Measurements from ENCODE around the gene CMTM6. TPM values are rescaled to one million over a fixed set of nuclear protein-coding genes. Genes with fewer than 3 reads are reported as not detected.

Gene CMTM6
- total and polyA plus RNA-seq, 4 donors, result 19.0 to 32.1 (median 25.9) TPM

GRCh38 chr3:32456429-32457130, 46.1 kb downstream of the CMTM6 start:
- 90 to 92% methylated on average over 11 of the region's 11 CpGs for WGBS, 2 donors
- ATAC-seq (ENCODE audit: low FRiP score) (peak; percentile 44), DNase-seq (no peak)
- no peaks in the 10 kb centered on the region for H3K4me1 ChIP-seq (ENCODE audit: control insufficient read depth in 1 of 2, insufficient read depth in 2 of 2, low read length in 2 of 2)
- H3K27ac ChIP-seq (ENCODE audit: low read depth in 1 of 2, low read length in 2 of 2), result no peak overlapping the region
- intact Hi-C loops (cut with DNase I), result no loop called here
- no peak overlapping the region for H3K4me3 ChIP-seq (ENCODE audit: low read length in 2 of 2)
- H3K9me3 ChIP-seq (ENCODE audit: control insufficient read depth, low read length), result no peaks in the 10 kb centered on the region
- H3K27me3 ChIP-seq (ENCODE audit: control insufficient read depth in 1 of 2, insufficient read depth in 2 of 2, low read length in 1 of 2), result no peaks in the 10 kb centered on the region
- H3K36me3 ChIP-seq (ENCODE audit: control insufficient read depth in 1 of 2, insufficient read depth in 2 of 2, low read length in 1 of 2), result no peaks in the 10 kb centered on the region

GRCh38 chr3:32455609-32456428, 46.8 kb downstream of the CMTM6 start:
- H3K4me3 ChIP-seq (ENCODE audit: low read length in 2 of 2), result no peak overlapping the region
- no peaks in the 10 kb centered on the region for H3K9me3 ChIP-seq (ENCODE audit: control insufficient read depth, low read length)
- H3K27me3 ChIP-seq (ENCODE audit: control insufficient read depth in 1 of 2, insufficient read depth in 2 of 2, low read length in 1 of 2), result no peaks in the 10 kb centered on the region
- intact Hi-C loops (cut with DNase I), result no loop called here
- H3K36me3 ChIP-seq (ENCODE audit: control insufficient read depth in 1 of 2, insufficient read depth in 2 of 2, low read length in 1 of 2), result no peaks in the 10 kb centered on the region
- no peak overlapping the region for H3K27ac ChIP-seq (ENCODE audit: low read depth in 1 of 2, low read length in 2 of 2)
- ATAC-seq (ENCODE audit: low FRiP score) (no peak), DNase-seq (no peak)
- 95% methylated on average over 15 of the region's 15 CpGs for WGBS, 2 donors
- H3K4me1 ChIP-seq (ENCODE audit: control insufficient read depth in 1 of 2, insufficient read depth in 2 of 2, low read length in 2 of 2), result no peaks in the 10 kb centered on the region

GRCh38 chr3:32454731-32455608, 47.7 kb downstream of the CMTM6 start:
- 82% methylated on average over 15 of the region's 15 CpGs for WGBS, 2 donors

GRCh38 chr3:32454111-32454510, 48.5 kb downstream of the CMTM6 start:
- DNase-seq, result no peak
- no peaks in the 10 kb centered on the region for H3K36me3 ChIP-seq (ENCODE audit: control insufficient read depth in 1 of 2, insufficient read depth in 2 of 2, low read length in 1 of 2)
- intact Hi-C loops (cut with DNase I), result no loop called here

More at GRCh38 chr3:32454731-32455608, 47.7 kb downstream of the CMTM6 start:
- Histone ChIP-seq H3K4me3 (ENCODE audit: low read length in 2 of 2) (no peak overlapping the region), H3K27me3 (ENCODE audit: control insufficient read depth in 1 of 2, insufficient read depth in 2 of 2, low read length in 1 of 2) (no peaks in the 10 kb centered on the region), H3K4me1 (ENCODE audit: control insufficient read depth in 1 of 2, insufficient read depth in 2 of 2, low read length in 2 of 2) (no peaks in the 10 kb centered on the region), H3K36me3 (ENCODE audit: control insufficient read depth in 1 of 2, insufficient read depth in 2 of 2, low read length in 1 of 2) (no peaks in the 10 kb centered on the region), H3K27ac (ENCODE audit: low read depth in 1 of 2, low read length in 2 of 2) (no peak overlapping the region), H3K9me3 (ENCODE audit: control insufficient read depth, low read length) (no peaks in the 10 kb centered on the region)
- ATAC-seq (ENCODE audit: low FRiP score) (no peak), DNase-seq (no peak)
- intact Hi-C loops (cut with DNase I), result no loop called here

GRCh38 chr3:32453346-32453745, 49.3 kb downstream of the CMTM6 start:
- no peaks in the 10 kb centered on the region for H3K27me3 ChIP-seq (ENCODE audit: control insufficient read depth in 1 of 2, insufficient read depth in 2 of 2, low read length in 1 of 2)
- ATAC-seq (ENCODE audit: low FRiP score) (no peak), DNase-seq (no peak)
- no peaks in the 10 kb centered on the region for H3K4me1 ChIP-seq (ENCODE audit: control insufficient read depth in 1 of 2, insufficient read depth in 2 of 2, low read length in 2 of 2)
- H3K27ac ChIP-seq (ENCODE audit: low read depth in 1 of 2, low read length in 2 of 2), result no peak overlapping the region
- no peak overlapping the region for H3K4me3 ChIP-seq (ENCODE audit: low read length in 2 of 2)
- no peaks in the 10 kb centered on the region for H3K9me3 ChIP-seq (ENCODE audit: control insufficient read depth, low read length)
- 92% methylated on average over 5 of the region's 5 CpGs for WGBS, 2 donors
- intact Hi-C loops (cut with DNase I), result no loop called here
- no peaks in the 10 kb centered on the region for H3K36me3 ChIP-seq (ENCODE audit: control insufficient read depth in 1 of 2, insufficient read depth in 2 of 2, low read length in 1 of 2)

More at GRCh38 chr3:32454111-32454510, 48.5 kb downstream of the CMTM6 start:
- Histone ChIP-seq H3K4me1 (ENCODE audit: control insufficient read depth in 1 of 2, insufficient read depth in 2 of 2, low read length in 2 of 2) (no peaks in the 10 kb centered on the region), H3K27ac (ENCODE audit: low read depth in 1 of 2, low read length in 2 of 2) (no peak overlapping the region), H3K4me3 (ENCODE audit: low read length in 2 of 2) (no peak overlapping the region), H3K9me3 (ENCODE audit: control insufficient read depth, low read length) (no peaks in the 10 kb centered on the region), H3K27me3 (ENCODE audit: control insufficient read depth in 1 of 2, insufficient read depth in 2 of 2, low read length in 1 of 2) (no peaks in the 10 kb centered on the region)
- WGBS, 2 donors, result 93 to 94% methylated on average over 6 of the region's 6 CpGs
- no peak for ATAC-seq (ENCODE audit: low FRiP score)

- 38 to 40% methylated on average over 4 of the region's 4 CpGs for WGBS, 2 donors
- intact Hi-C loops (cut with DNase I), result no loop called here
- DNase-seq, result no peak
- no peaks in the 10 kb centered on the region for H3K27me3 ChIP-seq (ENCODE audit: control insufficient read depth in 1 of 2, insufficient read depth in 2 of 2, low read length in 1 of 2)
- H3K9me3 ChIP-seq (ENCODE audit: control insufficient read depth, low read length), result no peaks in the 10 kb centered on the region
- no peak overlapping the region for H3K27ac ChIP-seq (ENCODE audit: low read depth in 1 of 2, low read length in 2 of 2)
- no peak for ATAC-seq (ENCODE audit: low FRiP score)
- H3K36me3 ChIP-seq (ENCODE audit: control insufficient read depth in 1 of 2, insufficient read depth in 2 of 2, low read length in 1 of 2), result no peaks in the 10 kb centered on the region
- H3K4me3 ChIP-seq (ENCODE audit: low read length in 2 of 2), result no peak overlapping the region
- no peaks in the 10 kb centered on the region for H3K4me1 ChIP-seq (ENCODE audit: control insufficient read depth in 1 of 2, insufficient read depth in 2 of 2, low read length in 2 of 2)
These were observed 50.6 kb downstream of the CMTM6 start for GRCh38 chr3:32452009-32452408.

- 97% methylated on average over 12 of the region's 12 CpGs for WGBS, 2 donors
- Histone ChIP-seq H3K9me3 (ENCODE audit: control insufficient read depth, low read length) (peaks cover 1% of the 10 kb centered on the region), H3K27me3 (ENCODE audit: control insufficient read depth in 1 of 2, insufficient read depth in 2 of 2, low read length in 1 of 2) (no peaks in the 10 kb centered on the region), H3K4me3 (ENCODE audit: low read length in 2 of 2) (no peak overlapping the region), H3K27ac (ENCODE audit: low read depth in 1 of 2, low read length in 2 of 2) (no peak overlapping the region), H3K36me3 (ENCODE audit: control insufficient read depth in 1 of 2, insufficient read depth in 2 of 2, low read length in 1 of 2) (no peaks in the 10 kb centered on the region), H3K4me1 (ENCODE audit: control insufficient read depth in 1 of 2, insufficient read depth in 2 of 2, low read length in 2 of 2) (no peaks in the 10 kb centered on the region)
- ATAC-seq (ENCODE audit: low FRiP score) (no peak), DNase-seq (no peak)
- intact Hi-C loops (cut with DNase I), result no loop called here
These were observed 51.5 kb downstream of the CMTM6 start for GRCh38 chr3:32450992-32451659.

GRCh38 chr3:32450426-32450825, 52.2 kb downstream of the CMTM6 start:
- no peaks in the 10 kb centered on the region for H3K4me1 ChIP-seq (ENCODE audit: control insufficient read depth in 1 of 2, insufficient read depth in 2 of 2, low read length in 2 of 2)
- H3K9me3 ChIP-seq (ENCODE audit: control insufficient read depth, low read length), result peaks cover 1% of the 10 kb centered on the region
- DNase-seq (no peak), ATAC-seq (ENCODE audit: low FRiP score) (no peak)
- no peaks in the 10 kb centered on the region for H3K36me3 ChIP-seq (ENCODE audit: control insufficient read depth in 1 of 2, insufficient read depth in 2 of 2, low read length in 1 of 2)
- no peak overlapping the region for H3K27ac ChIP-seq (ENCODE audit: low read depth in 1 of 2, low read length in 2 of 2)
- WGBS, 2 donors, result 98 to 99% methylated on average over 2 of the region's 2 CpGs
- H3K4me3 ChIP-seq (ENCODE audit: low read length in 2 of 2), result no peak overlapping the region
- intact Hi-C loops (cut with DNase I), result no loop called here
- no peaks in the 10 kb centered on the region for H3K27me3 ChIP-seq (ENCODE audit: control insufficient read depth in 1 of 2, insufficient read depth in 2 of 2, low read length in 1 of 2)

Data from aorta (tissue), 5 donors.